ENCODE data around the gene SEMA4C. TPM values are rescaled to one million over a fixed set of nuclear protein-coding genes. Genes with fewer than 3 reads are reported as not detected.

Gene SEMA4C, protein sequence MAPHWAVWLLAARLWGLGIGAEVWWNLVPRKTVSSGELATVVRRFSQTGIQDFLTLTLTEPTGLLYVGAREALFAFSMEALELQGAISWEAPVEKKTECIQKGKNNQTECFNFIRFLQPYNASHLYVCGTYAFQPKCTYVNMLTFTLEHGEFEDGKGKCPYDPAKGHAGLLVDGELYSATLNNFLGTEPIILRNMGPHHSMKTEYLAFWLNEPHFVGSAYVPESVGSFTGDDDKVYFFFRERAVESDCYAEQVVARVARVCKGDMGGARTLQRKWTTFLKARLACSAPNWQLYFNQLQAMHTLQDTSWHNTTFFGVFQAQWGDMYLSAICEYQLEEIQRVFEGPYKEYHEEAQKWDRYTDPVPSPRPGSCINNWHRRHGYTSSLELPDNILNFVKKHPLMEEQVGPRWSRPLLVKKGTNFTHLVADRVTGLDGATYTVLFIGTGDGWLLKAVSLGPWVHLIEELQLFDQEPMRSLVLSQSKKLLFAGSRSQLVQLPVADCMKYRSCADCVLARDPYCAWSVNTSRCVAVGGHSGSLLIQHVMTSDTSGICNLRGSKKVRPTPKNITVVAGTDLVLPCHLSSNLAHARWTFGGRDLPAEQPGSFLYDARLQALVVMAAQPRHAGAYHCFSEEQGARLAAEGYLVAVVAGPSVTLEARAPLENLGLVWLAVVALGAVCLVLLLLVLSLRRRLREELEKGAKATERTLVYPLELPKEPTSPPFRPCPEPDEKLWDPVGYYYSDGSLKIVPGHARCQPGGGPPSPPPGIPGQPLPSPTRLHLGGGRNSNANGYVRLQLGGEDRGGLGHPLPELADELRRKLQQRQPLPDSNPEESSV
- total RNA-seq = 18.7 and 20.6 TPM in 2 replicates

DNA sequence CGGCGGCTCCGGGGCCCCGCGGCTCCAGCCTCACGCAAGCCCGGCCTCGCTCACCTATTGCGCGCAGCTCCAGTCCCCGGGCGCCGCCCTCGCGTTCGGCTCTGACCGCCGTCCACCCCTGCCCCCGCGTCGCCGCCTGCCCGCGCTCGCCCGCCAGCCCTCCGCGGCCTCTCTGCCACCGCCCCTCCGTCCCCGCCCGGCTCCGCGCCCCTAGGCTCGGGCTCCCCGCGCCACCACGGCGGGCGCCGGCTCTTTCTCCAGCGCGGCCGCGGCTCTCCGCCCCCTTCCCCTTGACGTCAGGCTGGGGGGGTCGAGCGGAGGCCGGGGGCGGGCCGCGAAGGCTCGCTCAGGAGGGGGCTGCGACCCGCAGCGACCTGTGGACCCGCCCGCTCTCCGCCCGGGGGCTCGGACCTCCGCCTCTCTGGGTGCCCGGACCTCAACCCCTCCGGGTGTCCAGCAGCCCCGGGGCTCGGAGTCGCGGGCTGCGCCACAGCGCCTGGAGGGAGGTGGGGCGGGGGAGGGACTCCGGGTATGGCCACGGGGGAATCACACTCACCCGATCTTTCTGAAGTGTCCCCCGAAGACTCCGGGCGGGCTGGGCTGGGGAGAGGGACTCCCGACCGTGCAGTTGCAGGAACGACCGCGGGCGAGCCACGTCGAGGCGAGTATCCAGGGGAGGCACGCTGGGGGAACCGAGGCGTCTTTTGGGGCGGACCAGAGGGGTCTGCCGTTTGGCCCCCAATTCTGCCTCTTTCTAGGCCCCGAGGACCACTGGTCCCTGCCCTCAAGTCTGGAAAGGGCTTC lies at the start of gene SEMA4C:
TSS of gene SEMA4C (minus strand) at position 259 of the 804 bp plus-strand sequence. CDS start 2,194 bp downstream, outside the sequence.
- H3K27ac Mint-ChIP-seq = peak within 1 kb of the TSS; percentile 83

DNA sequence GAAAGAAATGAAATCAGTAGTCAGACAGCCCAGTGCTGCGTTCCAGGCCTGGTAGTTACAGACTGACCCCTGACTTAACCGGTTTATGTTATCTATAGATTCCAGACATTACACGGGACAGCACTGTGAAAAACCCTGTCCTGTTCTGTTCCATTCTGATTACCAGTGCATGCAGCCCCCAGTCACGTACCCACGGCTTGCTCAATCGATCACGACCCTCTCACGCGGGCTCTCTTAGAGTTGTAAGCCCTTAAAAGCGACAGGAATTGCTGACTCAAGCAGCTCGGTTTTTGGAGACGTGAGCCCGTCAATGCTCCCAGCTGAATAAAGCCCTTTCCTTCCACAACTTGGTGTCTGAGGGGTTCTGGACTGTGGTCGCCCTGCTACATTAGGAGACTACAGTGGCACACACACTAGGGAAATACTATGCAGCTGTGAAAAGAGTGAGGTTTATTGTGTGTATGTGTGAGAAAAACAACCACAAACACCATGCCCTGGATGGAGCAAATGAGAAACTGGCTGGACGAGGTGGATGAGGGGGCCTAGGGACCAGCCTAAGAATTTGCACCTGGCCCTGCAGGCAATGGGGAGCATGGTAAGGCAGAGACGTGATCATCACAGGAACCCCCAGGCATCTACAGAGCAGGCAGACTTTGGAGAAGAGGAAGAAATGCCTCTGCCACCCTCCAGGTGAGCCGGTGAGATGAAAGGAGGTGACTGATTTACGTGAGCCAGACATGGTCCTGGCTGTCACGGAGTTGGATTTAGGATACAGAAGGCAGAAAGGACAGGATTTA lies 49.1 kb upstream of the SEMA4C start:
- peaks cover 17% of the 10 kb centered on the region for H3K4me1 Mint-ChIP-seq (ENCODE audit: low read depth)
- no peak for DNase-seq (ENCODE audit: low spot score)
- peaks cover 6% of the 10 kb centered on the region for H3K27me3 Mint-ChIP-seq (ENCODE audit: insufficient read depth)
- H3K36me3 Mint-ChIP-seq (ENCODE audit: low read depth) = peaks cover 2% of the 10 kb centered on the region
- intact Hi-C loops (cut with micrococcal nuclease) = no loop called here
- no peak overlapping the region for H3K4me3 Mint-ChIP-seq
- H3K9me3 Mint-ChIP-seq = peaks cover 33% of the 10 kb centered on the region
- no peak overlapping the region for H3K27ac Mint-ChIP-seq

More for the DNA sequence above, at the start of gene SEMA4C:
- peaks cover 43% of the 10 kb centered on the region for H3K4me1 Mint-ChIP-seq (ENCODE audit: low read depth)
- H3K27me3 Mint-ChIP-seq (ENCODE audit: insufficient read depth) = peaks cover 24% of the 10 kb centered on the region
- intact Hi-C loops (cut with micrococcal nuclease) = loop anchor here (1.0 to 5.0 kb wide), 2 partner anchors 42 to 92 kb away; no protein-coding TSS in a partner anchor
- no peaks in the 10 kb centered on the region for H3K9me3 Mint-ChIP-seq
- peak within 1 kb of the TSS; percentile 90 for H3K4me3 Mint-ChIP-seq
- peak; percentile 48 for DNase-seq (ENCODE audit: low spot score)
- H3K36me3 Mint-ChIP-seq (ENCODE audit: low read depth) = peaks cover 12% of the 10 kb centered on the region

DNA sequence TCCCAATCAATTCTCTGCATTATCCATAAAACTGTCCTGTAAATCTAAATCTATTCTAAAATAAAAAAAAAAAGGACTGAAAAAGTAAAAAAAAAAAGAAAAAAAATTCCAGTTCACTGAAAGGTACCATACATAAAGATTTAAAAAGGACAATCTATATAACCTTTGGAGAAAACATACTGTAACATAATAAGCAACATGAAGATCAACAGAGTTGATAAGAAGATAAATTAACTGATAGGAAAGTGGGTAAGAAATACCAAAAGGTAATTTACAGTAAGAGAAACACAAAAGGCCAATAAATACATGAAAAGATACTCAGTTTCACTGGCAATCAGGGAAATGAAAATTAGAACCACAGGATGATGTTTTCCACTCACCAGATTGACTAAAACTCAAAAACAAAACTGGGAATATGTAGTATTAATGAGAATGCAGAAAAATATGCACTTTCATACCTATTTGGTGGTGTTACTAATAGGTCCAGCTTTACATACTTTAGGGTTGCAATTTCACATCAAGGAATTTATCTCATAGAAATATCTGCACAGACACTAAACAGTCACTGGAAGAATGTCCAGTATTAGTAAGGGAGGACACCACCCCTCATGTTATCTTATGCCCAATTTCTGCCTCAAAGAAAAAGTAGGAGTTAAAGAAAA lies 48.3 kb upstream of the SEMA4C start:
- intact Hi-C loops (cut with micrococcal nuclease) = no loop called here
- no peak overlapping the region for H3K27ac Mint-ChIP-seq
- peaks cover 6% of the 10 kb centered on the region for H3K27me3 Mint-ChIP-seq (ENCODE audit: insufficient read depth)
- peaks cover 35% of the 10 kb centered on the region for H3K9me3 Mint-ChIP-seq
- no peak overlapping the region for H3K4me3 Mint-ChIP-seq
- no peak for DNase-seq (ENCODE audit: low spot score)
- peaks cover 4% of the 10 kb centered on the region for H3K36me3 Mint-ChIP-seq (ENCODE audit: low read depth)
- peaks cover 23% of the 10 kb centered on the region for H3K4me1 Mint-ChIP-seq (ENCODE audit: low read depth)

DNA sequence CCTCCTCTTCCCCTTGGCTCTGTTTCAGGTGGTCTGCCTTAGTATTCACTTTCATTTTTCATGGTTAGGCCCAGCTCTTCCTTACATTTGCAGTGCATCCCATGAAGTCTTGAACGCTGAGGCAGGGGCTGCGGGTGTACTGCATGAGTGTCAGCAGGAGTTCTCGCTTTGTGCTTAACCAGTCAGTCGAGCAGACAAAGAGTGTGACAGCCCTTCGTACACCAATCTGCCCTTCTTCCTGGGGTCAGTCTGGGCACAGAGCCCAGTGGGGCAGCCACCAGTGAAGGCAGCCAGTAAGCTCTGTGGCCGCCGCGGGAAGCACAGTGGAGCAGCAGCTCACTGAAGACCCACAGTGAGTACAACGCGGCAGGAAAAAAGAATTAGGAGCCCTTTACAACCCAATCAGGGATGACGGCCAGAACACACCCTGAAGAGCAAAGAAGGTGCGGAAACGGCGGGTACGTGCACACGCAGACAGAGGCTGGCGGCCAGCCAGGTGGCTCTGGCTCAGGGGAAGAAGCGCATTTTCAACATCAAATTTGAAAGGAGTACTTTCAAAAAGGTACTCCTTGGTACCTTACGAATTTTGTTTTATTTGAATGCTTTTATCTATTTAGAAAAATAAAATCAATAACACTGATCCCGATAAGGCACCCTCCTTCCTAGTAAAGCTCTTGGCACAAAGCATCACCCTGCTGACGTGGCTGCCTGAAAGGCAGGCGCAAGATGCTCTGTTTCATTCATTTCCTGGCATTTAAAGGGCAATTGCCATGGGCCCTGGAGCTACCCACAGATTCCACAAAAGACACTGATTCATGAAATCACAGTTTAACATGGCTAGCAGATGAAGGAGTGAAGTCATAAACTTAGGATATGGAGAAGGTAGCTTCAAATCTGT lies 47.0 kb upstream of the SEMA4C start:
- intact Hi-C loops (cut with micrococcal nuclease) = no loop called here
- H3K27me3 Mint-ChIP-seq (ENCODE audit: insufficient read depth) = peaks cover 6% of the 10 kb centered on the region
- no peak overlapping the region for H3K27ac Mint-ChIP-seq
- H3K4me1 Mint-ChIP-seq (ENCODE audit: low read depth) = peaks cover 30% of the 10 kb centered on the region
- peaks cover 4% of the 10 kb centered on the region for H3K36me3 Mint-ChIP-seq (ENCODE audit: low read depth)
- DNase-seq (ENCODE audit: low spot score) = no peak
- H3K4me3 Mint-ChIP-seq = no peak overlapping the region
- H3K9me3 Mint-ChIP-seq = peaks cover 35% of the 10 kb centered on the region

DNA sequence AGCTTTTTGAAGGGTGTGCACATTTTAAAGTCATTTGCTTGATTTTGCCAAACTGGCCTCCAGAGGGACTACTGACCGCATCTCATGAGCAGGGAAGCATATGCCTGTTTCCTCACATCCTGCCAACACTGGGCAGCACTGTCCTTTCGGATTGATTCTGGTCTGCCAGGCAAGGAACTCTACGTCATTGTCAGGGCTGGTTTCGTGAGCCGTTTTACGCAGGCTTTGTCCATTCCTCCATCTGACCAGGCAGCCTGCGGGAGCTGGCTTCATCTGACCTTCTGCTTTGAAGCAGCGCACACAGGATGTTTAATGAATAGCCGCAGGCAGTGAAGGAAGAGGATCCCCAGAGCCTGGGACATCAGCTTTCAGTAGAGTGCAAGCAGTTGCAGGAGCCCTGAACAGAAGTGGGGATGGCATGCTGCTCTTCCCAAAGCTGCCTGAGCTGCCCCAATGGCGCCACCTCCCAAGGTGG lies 46.3 kb upstream of the SEMA4C start:
- no peak for DNase-seq (ENCODE audit: low spot score)
- intact Hi-C loops (cut with micrococcal nuclease) = no loop called here
- Mint-ChIP-seq H3K27ac (no peak overlapping the region), H3K4me3 (no peak overlapping the region), H3K9me3 (peaks cover 35% of the 10 kb centered on the region), H3K27me3 (ENCODE audit: insufficient read depth) (peaks cover 6% of the 10 kb centered on the region), H3K36me3 (ENCODE audit: low read depth) (peaks cover 4% of the 10 kb centered on the region), H3K4me1 (ENCODE audit: low read depth) (peaks cover 29% of the 10 kb centered on the region)

DNA sequence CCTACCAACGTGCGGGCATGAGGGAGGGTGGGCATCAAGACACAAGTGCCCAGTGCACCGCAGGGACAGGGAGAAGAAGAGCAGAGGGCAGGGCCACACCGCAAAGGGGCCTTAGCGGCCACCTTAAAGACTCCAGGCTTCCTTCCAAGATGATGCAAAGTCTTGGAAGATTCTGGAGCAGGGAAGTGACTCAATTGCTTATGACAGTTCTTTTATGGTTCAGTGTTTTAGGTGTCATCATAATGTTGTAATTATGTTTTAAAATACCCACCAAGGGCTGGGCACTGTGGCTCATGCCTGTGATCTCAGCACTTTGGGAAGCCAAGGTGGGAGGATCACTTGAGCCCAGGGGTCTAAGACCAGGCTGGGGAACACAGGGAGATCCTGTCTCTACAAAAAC lies 44.5 kb upstream of the SEMA4C start:
- Mint-ChIP-seq H3K9me3 (peaks cover 35% of the 10 kb centered on the region), H3K27me3 (ENCODE audit: insufficient read depth) (peaks cover 3% of the 10 kb centered on the region), H3K27ac (peak overlapping the region; percentile 83), H3K4me1 (ENCODE audit: low read depth) (peaks cover 29% of the 10 kb centered on the region), H3K36me3 (ENCODE audit: low read depth) (peaks cover 4% of the 10 kb centered on the region), H3K4me3 (peak overlapping the region; percentile 75)
- DNase-seq (ENCODE audit: low spot score) = no peak
- intact Hi-C loops (cut with micrococcal nuclease) = loop anchor here (5.0 kb wide), 1 partner anchor 42 kb away; the partner anchor contains the start of gene SEMA4C

DNA sequence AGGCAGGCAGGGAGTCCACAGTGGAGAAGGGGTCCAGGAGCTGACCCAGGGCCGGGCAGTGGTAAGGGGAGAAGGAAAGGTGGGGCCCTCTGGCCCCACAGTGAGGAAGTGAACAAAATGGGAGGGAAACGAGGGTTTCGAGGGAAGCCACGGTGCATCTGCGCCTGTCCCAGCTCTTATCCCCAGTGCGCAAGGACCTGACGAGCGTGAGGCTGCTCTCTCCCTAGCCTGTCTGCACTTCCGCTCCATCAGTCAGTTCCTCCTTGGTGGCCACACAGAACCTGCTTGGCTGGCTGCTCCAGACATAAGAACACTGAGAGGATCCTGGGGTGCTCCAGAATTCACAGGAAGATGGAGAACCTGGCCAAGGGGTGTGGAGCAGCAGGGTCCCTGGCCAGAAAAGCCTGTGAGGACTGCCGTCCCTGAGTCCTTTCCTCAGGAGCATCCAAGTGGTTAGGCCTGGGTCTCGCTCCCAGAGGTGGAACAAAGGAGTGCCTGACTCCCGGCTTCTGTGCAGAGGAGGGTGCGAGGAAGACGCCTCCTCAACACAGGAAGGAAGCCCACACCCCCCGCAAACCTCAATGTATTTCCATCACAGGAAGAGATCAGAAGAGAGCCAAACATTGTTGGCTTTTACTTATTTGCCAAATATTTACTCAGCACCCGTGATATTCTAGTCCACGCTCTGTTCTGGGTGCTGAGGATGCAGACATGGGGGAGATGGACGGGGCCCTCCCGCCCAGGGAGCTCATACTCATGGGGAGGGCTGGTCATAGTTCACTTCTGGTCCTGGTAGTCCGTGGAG lies 43.7 kb upstream of the SEMA4C start:
- Mint-ChIP-seq H3K36me3 (ENCODE audit: low read depth) (peaks cover 4% of the 10 kb centered on the region), H3K27me3 (ENCODE audit: insufficient read depth) (peaks cover 2% of the 10 kb centered on the region), H3K27ac (peak overlapping the region; percentile 83), H3K4me1 (ENCODE audit: low read depth) (peaks cover 29% of the 10 kb centered on the region), H3K4me3 (peak overlapping the region; percentile 75), H3K9me3 (peaks cover 31% of the 10 kb centered on the region)
- DNase-seq (ENCODE audit: low spot score) = peak; percentile 47
- intact Hi-C loops (cut with micrococcal nuclease) = loop anchor here (5.0 kb wide), 1 partner anchor 41 kb away; the partner anchor contains the start of gene SEMA4C

DNA sequence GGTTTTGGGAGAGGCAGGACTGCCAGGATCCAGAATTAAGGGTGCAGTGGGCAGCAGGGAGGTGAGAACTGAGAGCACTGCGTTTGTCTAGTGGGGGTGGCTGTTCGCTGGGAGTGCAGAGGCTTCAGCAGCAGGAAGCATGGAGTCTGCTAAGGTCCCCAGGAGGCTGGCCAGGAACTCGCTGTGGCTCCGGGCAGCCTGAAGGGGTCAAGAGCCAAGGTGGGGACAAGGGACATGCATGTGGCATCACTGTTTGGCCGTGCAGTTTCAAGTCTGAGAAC lies 43.2 kb upstream of the SEMA4C start:
- Mint-ChIP-seq H3K27me3 (ENCODE audit: insufficient read depth) (peaks cover under 1% of the 10 kb centered on the region), H3K4me1 (ENCODE audit: low read depth) (peaks cover 29% of the 10 kb centered on the region)

DNA sequence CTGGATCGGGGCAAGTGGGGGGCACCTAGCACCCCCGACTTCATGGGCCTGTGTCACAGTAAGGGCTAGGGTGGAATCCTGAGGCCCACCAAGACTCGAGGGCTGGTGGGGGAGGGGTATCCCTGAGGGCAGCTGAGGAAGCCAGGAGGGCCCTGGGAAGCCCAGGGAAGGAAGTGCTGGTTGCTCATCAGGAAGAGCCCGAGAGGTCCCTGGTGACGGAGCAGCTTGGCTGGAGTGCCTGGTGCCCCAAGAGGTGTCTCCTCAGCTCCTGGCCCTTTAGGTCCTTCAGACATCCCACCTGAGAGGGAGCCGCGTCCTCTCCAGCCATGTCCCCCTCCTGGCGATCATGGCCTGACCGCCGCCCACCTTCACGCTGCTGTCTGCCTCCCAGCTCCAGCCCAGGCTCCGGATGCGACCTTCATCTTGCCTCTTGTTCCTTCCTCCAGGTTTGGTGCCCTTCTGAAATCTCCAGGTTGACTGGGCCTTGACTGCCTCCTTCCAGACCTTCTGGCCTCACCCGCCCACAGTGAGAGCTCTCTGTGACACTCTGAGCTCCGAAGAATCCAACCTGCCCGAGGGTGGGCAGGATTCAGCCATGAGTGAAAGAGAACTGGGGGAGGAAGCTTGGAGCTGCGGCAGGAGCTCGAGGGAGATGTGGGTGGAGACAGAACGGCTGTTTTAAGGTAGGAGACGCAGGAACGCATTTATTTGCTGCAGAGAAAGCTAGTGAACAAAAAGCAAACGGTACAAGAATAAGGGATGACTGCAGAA lies 42.7 kb upstream of the SEMA4C start:
- Mint-ChIP-seq H3K27me3 (ENCODE audit: insufficient read depth) (no peaks in the 10 kb centered on the region), H3K36me3 (ENCODE audit: low read depth) (peaks cover 4% of the 10 kb centered on the region), H3K4me1 (ENCODE audit: low read depth) (peaks cover 29% of the 10 kb centered on the region), H3K27ac (peak overlapping the region; percentile 83), H3K4me3 (peak overlapping the region; percentile 75), H3K9me3 (peaks cover 22% of the 10 kb centered on the region)
- intact Hi-C loops (cut with micrococcal nuclease) = loop anchor here (5.0 kb wide), 1 partner anchor 40 kb away; the partner anchor contains the start of gene SEMA4C
- DNase-seq (ENCODE audit: low spot score) = no peak

More for the DNA sequence above, 43.2 kb upstream of the SEMA4C start:
- Mint-ChIP-seq H3K27ac (peak overlapping the region; percentile 83), H3K36me3 (ENCODE audit: low read depth) (peaks cover 4% of the 10 kb centered on the region), H3K9me3 (peaks cover 26% of the 10 kb centered on the region), H3K4me3 (peak overlapping the region; percentile 75)
- intact Hi-C loops (cut with micrococcal nuclease) = loop anchor here (5.0 kb wide), 1 partner anchor 41 kb away; the partner anchor contains the start of gene SEMA4C
- DNase-seq (ENCODE audit: low spot score) = no peak

All from activated T-helper 1 cell treated with anti-CD3 and anti-CD28 coated beads, Interleukin-12 subunit alpha, Interleukin-12 subunit beta, Interleukin-2, Interleukin-4 antibody, amounts not matched to agents 30 ng/mL and 10 ng/mL and 1 ng/mL, durations not matched to agents 14 hours and 24 hours and 36 hours (primary cell).